ENCODE results near the gene TSBP1. TPM values are rescaled to one million over a fixed set of nuclear protein-coding genes. Genes with fewer than 3 reads are reported as not detected.

Gene TSBP1
- total and polyA plus RNA-seq, 9 of the 15 experiments (the other 6 are each of a cell fraction or from before 2014, with no cell fraction given): not detected

GRCh38 chr6:32340242-32340641, 31.5 kb downstream of the TSBP1 start:
- Histone ChIP-seq H3K9ac (ENCODE audit: insufficient read depth in 1 of 2, low read depth in 2 of 2, low read length in 2 of 2) (no peak overlapping the region), H4K20me1 (replicated peaks; ENCODE audit: control insufficient read depth, insufficient read depth, low read length) (no peaks in the 10 kb centered on the region), H3K27me3 (ENCODE audit: control insufficient read depth in 2 of 2, insufficient read depth in 2 of 2, low read length in 2 of 2) (peaks cover 0 to 13% of the 10 kb centered on the region in 2 experiments; a peak in 2 of 5 replicates), H3K9me1 (ENCODE audit: control insufficient read depth, insufficient read depth, low read length) (no peaks in the 10 kb centered on the region), H3K27ac (ENCODE audit: extremely low read depth, low read depth, low read length) (no peak overlapping the region), H3K36me3 (ENCODE audit: control insufficient read depth, insufficient read depth, low read length) (no peaks in the 10 kb centered on the region), H3K9me3 (replicated peaks; ENCODE audit: control insufficient read depth, insufficient read depth, low read depth, low read length) (no peaks in the 10 kb centered on the region), H2AFZ (ENCODE audit: low read depth, low read length) (no peak overlapping the region), H3K4me3 (no peak overlapping the region), H3K4me2 (ENCODE audit: insufficient read depth, low read length) (no peak overlapping the region), H3K4me1 (replicated peaks in 1 of 2; ENCODE audit: control insufficient read depth in 2 of 2, insufficient read depth in 2 of 2, low read length in 2 of 2) (no peaks in the 10 kb centered on the region), H3K79me2 (ENCODE audit: control insufficient read depth, insufficient read depth, low read length) (no peaks in the 10 kb centered on the region)
- DNase-seq (ENCODE audit: extremely low read depth in 1 of 4, low spot score in 3 of 4) (no peak), FAIRE-seq (no peak), ATAC-seq (no peak)
- no TSS peak for BruUV-seq (replicated peaks)
- intact Hi-C loops (cut with micrococcal nuclease): no loop called here
- TF ChIP-seq MEIS2 (IDR thresholded peaks at IDR 0.05; ENCODE audit: partially characterized antibody): peak; percentile 52
- no peak for TF ChIP-seq SP1 (CRISPR knock-in tag; IDR thresholded peaks at IDR 0.05)
- no peak for TF ChIP-seq ZBTB5 (IDR thresholded peaks at IDR 0.05)
- peak; percentile 69 for TF ChIP-seq PKNOX1 (IDR thresholded peaks at IDR 0.05)
- no peak for TF ChIP-seq PBX2 (CRISPR knock-in tag; IDR thresholded peaks at IDR 0.05; ENCODE audit: low read depth)
- TF ChIP-seq PBX2 (tag; conservative IDR thresholded peaks at IDR 0.05; ENCODE audit: low read depth): peak; percentile 86
- TF ChIP-seq, protein P1, sequence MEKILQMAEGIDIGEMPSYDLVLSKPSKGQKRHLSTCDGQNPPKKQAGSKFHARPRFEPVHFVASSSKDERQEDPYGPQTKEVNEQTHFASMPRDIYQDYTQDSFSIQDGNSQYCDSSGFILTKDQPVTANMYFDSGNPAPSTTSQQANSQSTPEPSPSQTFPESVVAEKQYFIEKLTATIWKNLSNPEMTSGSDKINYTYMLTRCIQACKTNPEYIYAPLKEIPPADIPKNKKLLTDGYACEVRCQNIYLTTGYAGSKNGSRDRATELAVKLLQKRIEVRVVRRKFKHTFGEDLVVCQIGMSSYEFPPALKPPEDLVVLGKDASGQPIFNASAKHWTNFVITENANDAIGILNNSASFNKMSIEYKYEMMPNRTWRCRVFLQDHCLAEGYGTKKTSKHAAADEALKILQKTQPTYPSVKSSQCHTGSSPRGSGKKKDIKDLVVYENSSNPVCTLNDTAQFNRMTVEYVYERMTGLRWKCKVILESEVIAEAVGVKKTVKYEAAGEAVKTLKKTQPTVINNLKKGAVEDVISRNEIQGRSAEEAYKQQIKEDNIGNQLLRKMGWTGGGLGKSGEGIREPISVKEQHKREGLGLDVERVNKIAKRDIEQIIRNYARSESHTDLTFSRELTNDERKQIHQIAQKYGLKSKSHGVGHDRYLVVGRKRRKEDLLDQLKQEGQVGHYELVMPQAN (IDR thresholded peaks at IDR 0.05; ENCODE audit: borderline replicate concordance): no peak
- in situ Hi-C loops (cut with MboI): no loop called here
- CTCF ChIA-PET (ENCODE audit: low intra/inter-chr PET ratio): no interaction called here
- POLR2A ChIA-PET: interaction anchor here (1.0 kb wide), 2 partner anchors 10 to 13 kb away, joined by 3 to 4 read pairs; no protein-coding TSS in a partner anchor
- 5% methylated on average over 2 of the region's 2 CpGs for WGBS (ENCODE audit: insufficient coverage, low coverage, missing lambda C conversion rate)

All from K562 (cell line).